Right forelimb (tissue), 1 donor: Measurements from ENCODE around the gene MGAT2.
"Not testable (repeated sequence)": the region's sequence is repeated elsewhere in the genome, so short reads cannot be mapped to it uniquely, and the experiment has no call there.

Experiments
- DNase-seq: peaks from one replicate; pipeline ENCODE4 v3.0.0-alpha.2; 2018

MGAT2 gene

DNA sequence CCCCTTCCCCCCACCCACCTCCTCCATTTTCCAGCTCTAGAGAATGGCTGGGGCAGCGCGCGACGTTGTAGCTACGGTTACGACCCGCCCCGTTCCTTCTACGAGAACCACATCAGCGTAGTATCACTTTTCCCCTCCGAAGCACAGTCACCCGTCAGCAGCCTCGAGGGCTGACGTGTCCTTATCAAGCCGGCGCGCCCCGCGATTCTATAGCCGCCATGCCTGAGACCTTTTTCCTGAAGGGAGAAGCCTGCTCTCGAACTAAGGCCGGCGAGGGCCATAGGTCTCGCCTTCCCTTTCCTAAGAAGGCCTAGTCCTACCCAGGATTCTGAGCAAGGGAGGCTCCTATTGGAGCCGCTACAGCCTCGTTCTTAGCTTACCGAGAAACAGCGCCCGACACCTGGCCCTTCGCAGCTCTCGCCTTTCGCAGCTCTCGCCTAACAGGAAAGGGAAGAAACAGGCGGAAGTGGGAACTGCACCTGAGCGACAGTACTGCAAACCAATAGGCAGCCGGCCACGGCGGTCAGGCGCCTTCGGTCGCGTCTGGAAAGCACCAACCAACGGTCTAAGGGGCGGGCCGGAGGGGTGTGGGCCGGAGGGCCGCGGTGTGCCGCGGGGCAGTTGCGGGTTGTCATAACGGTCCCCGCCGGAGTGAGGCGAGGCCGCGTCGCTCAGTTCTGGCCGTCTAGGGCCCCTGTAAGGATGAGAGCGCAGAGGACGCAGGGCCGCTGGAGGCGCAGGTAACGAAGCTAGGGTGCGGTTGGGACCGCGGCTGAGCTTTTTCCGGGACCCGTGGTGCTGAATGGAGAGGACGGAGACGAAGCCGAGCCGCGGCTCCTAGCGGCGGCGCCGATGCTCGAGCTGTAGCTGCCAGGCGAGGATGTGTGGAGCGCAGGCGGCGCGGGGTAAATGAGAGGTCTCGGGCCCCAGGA lies at the start of gene MGAT2, which contains the start of gene RPL36AL:
Gene MGAT2, plus strand, starts transcription at position 618 of the 932 bp plus-strand sequence. CDS start 470 bp downstream, outside the sequence.
Gene RPL36AL, minus strand, starts transcription at position 445 of the 932 bp plus-strand sequence. CDS start 1,522 bp downstream, outside the sequence.
- DNase-seq = peak; percentile 98

DNA sequence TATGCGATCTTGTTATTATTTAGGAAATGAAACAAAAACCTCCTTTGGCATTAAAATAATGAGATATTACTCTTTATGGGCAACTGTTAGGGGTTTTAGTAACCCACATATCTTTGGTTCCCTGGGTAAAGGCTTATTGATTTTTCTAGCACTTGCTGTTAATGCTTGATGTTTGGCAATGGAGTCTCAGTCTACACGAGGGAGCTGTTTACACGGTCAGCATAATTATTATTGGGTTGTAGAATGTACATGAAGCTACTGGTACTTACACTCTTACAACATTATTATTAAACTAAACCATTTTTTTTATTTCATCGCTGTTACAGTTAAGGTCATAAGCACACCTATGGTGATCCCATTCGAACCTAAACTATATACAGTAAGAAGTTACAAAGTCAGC lies 46.6 kb upstream of the MGAT2 start:
- no peak for DNase-seq

- DNase-seq = no peak
These were observed 42.5 kb upstream of the MGAT2 start for GRCh38 chr14:49578141-49578540.

DNA sequence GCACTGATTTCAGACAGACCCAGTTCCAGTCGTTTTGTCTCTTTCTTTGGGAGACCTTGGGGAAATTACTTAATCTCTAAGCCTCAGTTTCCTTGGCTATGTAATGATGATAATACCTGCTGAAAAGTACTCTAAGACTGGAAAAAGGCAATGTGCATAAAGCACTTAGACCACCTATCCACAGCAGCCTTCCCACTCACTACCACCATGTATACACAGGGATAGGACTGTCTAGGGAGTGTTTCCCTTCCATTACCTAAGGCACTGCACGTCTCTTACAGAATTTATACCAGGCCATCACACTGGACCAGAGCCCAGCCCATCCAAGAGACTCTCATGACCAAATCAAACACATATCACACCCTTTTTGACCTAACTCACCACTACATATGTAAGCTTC lies 40.8 kb upstream of the MGAT2 start:
- DNase-seq = no peak

GRCh38 chr14:49581209-49582112 lies 39.1 kb upstream of the MGAT2 start:
- no peak for DNase-seq

DNA sequence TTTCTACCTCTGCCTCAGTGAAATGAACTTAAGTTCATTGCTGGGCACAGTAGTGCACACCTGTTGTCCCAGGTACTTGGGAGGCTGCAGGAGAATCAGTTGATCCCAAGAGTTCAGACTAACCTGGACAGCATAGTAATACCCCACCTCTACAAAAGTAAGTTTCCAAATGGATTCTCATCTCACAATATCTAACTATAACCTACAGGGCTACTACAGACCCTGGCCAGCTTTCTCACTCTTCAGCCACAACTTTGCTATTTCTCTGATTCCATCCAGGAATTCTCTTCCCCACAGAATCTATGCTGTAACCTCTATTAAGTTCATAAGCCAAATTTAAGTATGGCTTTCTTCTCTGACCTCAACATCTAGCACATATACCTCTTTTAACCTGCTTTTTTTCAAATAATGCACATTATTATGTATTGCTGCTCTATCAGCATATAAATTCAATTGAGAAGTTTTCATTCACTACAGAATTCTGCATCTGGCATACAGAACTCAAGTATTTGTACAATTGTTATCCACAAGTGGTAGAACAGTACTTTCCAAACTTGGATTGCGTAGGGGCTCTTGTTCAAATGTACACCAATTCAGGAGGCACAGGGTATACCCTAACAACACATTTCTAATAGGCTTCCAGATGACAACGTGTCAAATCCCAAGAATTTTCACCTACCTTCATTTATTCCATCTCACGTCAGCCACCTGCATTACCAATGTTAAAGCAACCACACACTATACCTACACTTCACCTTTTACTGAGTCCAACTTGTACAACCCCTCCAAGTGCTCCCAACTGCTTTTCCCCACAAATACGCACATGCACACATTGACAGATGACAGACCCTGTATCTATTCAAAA lies 38.3 kb upstream of the MGAT2 start:
- no peak for DNase-seq

GRCh38 chr14:49583629-49584028 lies 37.0 kb upstream of the MGAT2 start:
- DNase-seq = no peak

DNA sequence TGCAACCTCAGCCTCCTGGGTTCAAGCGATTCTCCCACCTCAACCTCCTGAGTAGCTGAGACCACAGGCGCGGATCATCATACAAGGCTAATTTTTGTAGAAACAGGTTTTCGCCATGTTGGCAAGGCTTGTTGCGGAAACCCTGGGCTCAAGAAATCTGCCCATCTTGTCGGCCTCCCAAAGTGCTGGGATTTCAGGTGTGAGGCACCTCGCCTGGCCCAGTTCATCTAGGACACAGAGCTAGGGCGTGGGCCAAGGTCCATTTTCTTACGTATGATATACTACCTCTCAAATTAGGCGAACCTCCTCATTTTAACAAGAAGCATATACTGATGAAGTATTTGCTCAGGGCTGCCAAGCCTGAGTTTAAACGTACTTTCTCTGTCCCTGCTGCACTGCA lies 36.5 kb upstream of the MGAT2 start:
- DNase-seq = no peak

DNA sequence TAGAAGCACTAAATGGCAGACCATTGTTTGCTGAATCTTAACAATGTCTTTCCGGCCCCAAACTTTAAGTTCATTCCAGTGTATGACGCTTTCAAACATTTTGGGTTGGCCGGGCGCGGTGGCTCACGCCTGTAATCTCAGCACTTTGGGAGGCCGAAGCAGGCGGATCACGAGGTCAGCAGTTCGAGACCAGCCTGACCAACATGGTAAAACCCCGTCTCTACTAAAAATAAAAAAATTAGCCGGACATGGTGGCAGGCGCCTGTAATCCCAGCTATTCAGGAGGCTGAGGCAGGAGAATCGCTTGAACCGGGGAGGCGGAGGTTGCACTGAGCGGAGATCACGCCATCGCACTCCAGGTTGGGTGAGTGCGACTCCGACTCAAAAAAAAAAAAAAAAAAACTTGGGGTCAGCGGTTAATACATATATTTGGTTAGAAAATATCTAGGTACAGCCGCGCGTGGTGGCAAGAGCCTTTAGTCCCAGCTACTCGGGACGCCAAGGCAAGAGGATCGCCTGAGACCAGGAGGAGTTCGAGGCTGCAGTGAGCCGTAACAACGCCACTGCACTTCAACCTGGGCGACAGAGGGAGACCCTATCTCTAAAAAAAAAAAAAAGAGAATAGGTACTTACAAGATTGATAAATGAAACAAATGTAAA lies 35.5 kb upstream of the MGAT2 start:
- not testable (repeated sequence) for DNase-seq

DNA sequence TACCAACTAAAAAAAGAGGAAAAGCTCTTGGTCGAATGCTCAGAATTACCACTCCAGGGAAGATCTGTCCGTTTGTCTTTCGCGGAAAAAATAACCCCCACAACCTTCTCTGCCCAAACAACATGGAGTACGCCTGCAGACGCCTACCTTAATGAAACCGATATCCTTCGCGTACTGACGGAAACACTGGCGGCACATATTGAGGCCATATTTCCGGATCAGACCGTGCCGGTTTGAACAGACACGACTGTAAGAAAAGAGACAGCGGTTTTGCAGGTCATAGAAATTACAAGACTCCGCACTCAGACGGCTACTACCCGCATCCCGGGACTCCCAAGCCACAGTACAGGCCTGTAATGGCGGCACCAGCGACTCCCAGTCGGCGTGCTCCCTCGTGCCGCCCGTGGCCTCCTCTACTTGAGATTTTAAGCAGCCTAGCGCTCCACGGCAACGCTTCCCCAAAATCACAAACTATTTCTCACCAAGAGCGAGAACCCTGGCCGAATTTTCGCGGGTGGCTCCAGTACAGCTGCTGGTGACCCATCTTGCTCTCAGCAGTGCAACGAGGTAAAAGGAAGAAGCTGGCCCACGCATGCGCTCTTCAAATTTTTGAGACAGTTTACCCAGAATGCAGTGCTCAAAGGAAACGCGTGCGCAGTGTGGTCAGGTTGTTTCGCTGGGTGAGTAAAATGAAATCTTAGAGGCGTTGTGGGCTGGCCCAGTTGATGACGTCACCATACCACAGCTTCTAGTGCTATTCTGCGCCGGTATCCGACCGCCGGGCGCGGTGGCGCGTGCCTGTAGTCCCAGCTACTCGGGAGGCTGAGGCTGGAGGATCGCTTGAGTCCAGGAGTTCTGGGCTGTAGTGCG lies 34.6 kb upstream of the MGAT2 start, which contains the start of gene RPS29:
Gene RPS29, minus strand, starts transcription at position 578 of the 870 bp plus-strand sequence. Its CDS starts 34 bp downstream, at position 544.
- DNase-seq = peak; percentile 99

DNA sequence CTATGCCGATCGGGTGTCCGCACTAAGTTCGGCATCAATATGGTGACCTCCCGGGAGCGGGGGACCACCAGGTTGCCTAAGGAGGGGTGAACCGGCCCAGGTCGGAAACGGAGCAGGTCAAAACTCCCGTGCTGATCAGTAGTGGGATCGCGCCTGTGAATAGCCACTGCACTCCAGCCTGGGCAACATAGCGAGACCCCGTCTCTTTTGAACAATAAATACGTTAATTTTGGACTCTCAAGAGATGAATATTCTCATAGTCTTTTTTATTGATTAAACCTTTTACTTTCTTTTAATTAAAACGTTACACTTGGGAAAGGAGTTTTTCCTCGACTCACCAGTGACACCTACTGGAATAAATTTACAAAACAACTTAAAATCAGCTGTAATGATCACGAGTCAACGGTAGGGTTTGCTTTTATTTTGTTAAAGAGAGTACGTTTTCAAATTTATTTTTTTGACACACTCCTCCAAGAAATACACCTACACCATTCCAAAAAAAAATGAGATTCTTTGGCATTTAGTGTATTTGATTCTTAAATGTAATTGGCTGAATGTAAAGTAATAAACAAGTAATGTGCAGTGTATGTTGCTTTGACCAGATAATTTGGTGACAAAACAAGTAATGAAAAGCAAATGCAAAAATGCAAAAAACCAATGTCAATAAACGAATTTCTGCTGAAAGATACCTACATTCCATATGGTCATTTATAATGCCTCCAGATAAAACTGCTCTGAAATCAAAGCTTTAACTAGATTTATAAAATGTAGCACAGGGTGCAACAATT lies 33.7 kb upstream of the MGAT2 start:
- no peak for DNase-seq

DNA sequence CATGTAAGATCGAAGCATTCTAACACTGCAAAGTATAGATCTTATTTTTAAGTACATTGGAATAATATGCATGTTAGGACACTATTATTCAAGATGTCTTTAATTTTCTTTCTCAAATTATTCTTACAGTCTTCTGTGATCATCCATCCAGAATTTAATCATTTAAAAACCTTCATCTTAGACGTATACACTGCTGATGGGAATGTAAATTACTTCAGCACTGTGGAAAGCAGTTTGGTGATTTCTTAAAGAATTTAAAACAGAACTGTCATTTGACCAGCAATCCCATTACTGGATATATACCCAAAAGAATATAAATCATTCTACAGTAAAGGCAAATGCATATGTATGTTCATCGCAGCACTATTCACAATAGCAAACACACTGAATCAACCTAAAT lies 31.2 kb upstream of the MGAT2 start:
- DNase-seq = no peak

DNA sequence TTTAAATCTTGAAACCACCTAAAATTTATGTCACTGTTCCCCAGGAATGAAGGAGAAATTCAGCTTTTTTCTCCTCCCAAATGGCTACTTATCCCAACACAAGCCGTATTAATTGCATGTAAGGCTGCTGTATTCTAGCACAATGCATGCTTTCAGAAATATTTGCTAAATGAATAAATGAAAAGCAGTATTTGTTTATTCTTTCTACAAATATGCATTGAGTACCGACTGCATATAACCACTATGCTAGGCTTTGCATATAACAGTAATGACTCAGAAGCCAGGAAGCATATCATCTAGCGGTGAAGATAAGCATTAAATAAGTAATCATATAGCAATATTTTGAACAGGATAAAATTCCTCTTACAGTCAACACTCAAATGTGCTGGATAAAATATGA lies 27.6 kb upstream of the MGAT2 start:
- DNase-seq = no peak

- no peak for DNase-seq
These were observed 26.1 kb upstream of the MGAT2 start for GRCh38 chr14:49594347-49595091.

DNA sequence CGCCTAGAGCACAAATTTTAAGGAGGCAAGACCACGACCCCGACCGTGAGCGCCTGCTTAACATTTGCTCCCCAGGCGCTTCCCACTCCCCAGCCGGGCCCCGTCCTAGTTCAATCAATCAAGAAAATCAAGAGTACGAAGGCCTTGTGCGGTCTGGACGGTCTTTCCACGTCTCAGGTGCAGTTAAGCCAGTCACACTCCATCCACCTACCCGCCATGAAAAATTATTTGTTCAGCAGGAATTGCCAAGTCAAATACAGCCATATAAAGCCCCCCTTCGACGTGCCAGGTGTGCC lies 22.5 kb upstream of the MGAT2 start:
- DNase-seq = no peak

DNA sequence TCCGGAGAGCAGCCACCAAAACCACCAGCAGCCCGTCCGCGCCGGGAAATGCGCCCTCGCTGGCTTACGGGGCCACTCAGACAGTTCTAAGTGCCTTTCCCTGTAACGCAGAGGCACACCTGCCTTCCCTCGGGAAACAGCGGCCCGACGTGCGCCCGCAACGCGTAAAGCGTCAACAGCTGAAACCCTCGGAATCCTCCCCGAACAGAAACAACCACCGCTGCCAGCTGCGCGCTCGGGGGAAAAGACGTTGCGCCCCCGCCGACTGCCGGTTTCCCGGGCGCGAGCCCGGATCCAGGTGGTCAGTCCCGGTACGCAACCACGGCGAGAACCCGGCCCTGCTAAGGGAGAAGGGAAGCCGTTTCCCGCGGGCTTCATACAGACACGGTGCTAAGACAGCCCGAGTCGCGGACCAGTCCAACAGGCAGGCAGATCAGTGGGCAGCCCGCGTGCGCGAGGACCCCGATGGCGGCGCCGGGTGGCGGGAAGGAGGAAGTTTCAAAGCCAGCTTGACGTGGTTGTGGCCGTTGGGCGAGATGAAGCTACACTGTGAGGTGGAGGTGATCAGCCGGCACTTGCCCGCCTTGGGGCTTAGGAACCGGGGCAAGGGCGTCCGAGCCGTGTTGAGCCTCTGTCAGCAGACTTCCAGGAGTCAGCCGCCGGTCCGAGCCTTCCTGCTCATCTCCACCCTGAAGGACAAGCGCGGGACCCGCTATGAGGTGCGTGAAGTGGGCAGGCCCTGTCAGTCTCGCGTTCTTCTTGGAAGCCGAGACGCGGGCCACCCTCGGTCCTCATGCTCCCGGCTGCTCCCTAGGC lies 21.9 kb upstream of the MGAT2 start, which contains the start of gene LRR1:
Gene LRR1, plus strand, starts transcription at position 456 of the 816 bp plus-strand sequence. Its CDS starts 81 bp downstream, at position 537.
- DNase-seq = peak; percentile 97

- no peak for DNase-seq
These were observed 13.0 kb upstream of the MGAT2 start for GRCh38 chr14:49607583-49607982.

- DNase-seq = no peak
These were observed 8.3 kb upstream of the MGAT2 start for GRCh38 chr14:49612251-49612650.
